GM19467 (cell line): ENCODE results near the gene NPY4R2.
"Not testable (repeated sequence)": the region's sequence is repeated elsewhere in the genome, so short reads cannot be mapped to it uniquely, and the experiment has no call there.

Experiments used
- ATAC-seq: cut with Tn5 transposase; IDR thresholded peaks from one replicate; pipeline ENCODE4 v1.9.1; 2021; ENCODE audit warnings: mild to moderate bottlenecking, moderate library complexity; ENCODE audit not compliant: unreplicated experiment

Gene NPY4R2

GRCh38 chr10:47918475-47918874 is at the start of gene NPY4R2:
Gene NPY4R2 (plus strand): TSS chr10:47918662. CDS start chr10:47921988, 3,326 bp downstream.
- ATAC-seq, result not testable (repeated sequence)

- ATAC-seq, result not testable (repeated sequence)
Observed at GRCh38 chr10:47870887-47871286, 47.6 kb upstream of the NPY4R2 start.

- ATAC-seq, result not testable (repeated sequence)
Observed at GRCh38 chr10:47871485-47872180, 46.8 kb upstream of the NPY4R2 start.

GRCh38 chr10:47872236-47872635 is 46.2 kb upstream of the NPY4R2 start:
- not testable (repeated sequence) for ATAC-seq

- ATAC-seq, result not testable (repeated sequence)
Observed at GRCh38 chr10:47884239-47884638, 34.2 kb upstream of the NPY4R2 start.

GRCh38 chr10:47884934-47885333 is 33.5 kb upstream of the NPY4R2 start:
- not testable (repeated sequence) for ATAC-seq

GRCh38 chr10:47886356-47886755 is 32.1 kb upstream of the NPY4R2 start:
- not testable (repeated sequence) for ATAC-seq

GRCh38 chr10:47886827-47887226 is 31.6 kb upstream of the NPY4R2 start:
- not testable (repeated sequence) for ATAC-seq

- not testable (repeated sequence) for ATAC-seq
Observed at GRCh38 chr10:47890737-47891136, 27.7 kb upstream of the NPY4R2 start.

GRCh38 chr10:47892494-47893261 is 25.8 kb upstream of the NPY4R2 start:
- not testable (repeated sequence) for ATAC-seq

- ATAC-seq, result not testable (repeated sequence)
Observed at GRCh38 chr10:47894571-47894970, 23.9 kb upstream of the NPY4R2 start.

GRCh38 chr10:47897813-47898212 is 20.6 kb upstream of the NPY4R2 start:
- not testable (repeated sequence) for ATAC-seq

- not testable (repeated sequence) for ATAC-seq
Observed at GRCh38 chr10:47909333-47909732, 9.1 kb upstream of the NPY4R2 start.

GRCh38 chr10:47910486-47910885 is 8.0 kb upstream of the NPY4R2 start:
- not testable (repeated sequence) for ATAC-seq

- not testable (repeated sequence) for ATAC-seq
Observed at GRCh38 chr10:47914052-47914451, 4.4 kb upstream of the NPY4R2 start.

GRCh38 chr10:47915849-47916548 is 2.5 kb upstream of the NPY4R2 start:
- ATAC-seq, result not testable (repeated sequence)

- ATAC-seq, result not testable (repeated sequence)
Observed at GRCh38 chr10:47920610-47921009, 2.1 kb downstream of the NPY4R2 start.

- not testable (repeated sequence) for ATAC-seq
Observed at GRCh38 chr10:47922503-47922902, 4.0 kb downstream of the NPY4R2 start.

- ATAC-seq, result not testable (repeated sequence)
Observed at GRCh38 chr10:47924628-47925027, 6.2 kb downstream of the NPY4R2 start.

- not testable (repeated sequence) for ATAC-seq
Observed at GRCh38 chr10:47927147-47927916, 8.9 kb downstream of the NPY4R2 start.
